Measurements from ENCODE around the gene MRPL23. TPM values are rescaled to one million over a fixed set of nuclear protein-coding genes. Genes with fewer than 3 reads are reported as not detected.

Gene MRPL23
- total and polyA plus RNA-seq, 9 of the 15 experiments (the other 6 are each of a cell fraction or from before 2014, with no cell fraction given), result 0.44 to 109 (median 37.4) TPM

DNA sequence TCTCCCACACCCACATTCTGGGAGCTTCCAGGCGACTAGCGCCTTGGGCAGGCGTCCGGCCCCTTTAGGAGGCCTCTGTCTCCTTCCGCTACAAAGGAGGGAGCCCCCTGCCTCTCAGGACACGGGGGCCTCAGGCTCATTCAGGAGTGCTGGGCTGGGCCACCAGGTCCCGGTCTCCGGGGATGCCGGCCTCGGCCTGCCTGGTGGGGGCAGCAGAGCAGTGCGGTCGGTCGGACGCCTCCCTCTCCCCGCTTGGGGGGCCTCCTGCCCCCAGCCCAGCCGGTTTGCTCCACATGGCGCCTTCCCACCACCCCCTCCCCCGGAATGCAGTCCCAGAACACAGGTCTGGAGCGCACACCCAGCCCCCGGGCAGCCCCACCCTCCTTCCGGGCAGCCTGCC is 21.9 kb downstream of the MRPL23 start:
- H2AFZ ChIP-seq (ENCODE audit: low read depth, low read length), result no peak overlapping the region
- CTCF ChIA-PET (ENCODE audit: low intra/inter-chr PET ratio), result interaction anchor here (1.0 to 2.2 kb wide), 3 partner anchors 29 to 33 kb away, joined by 3 to 9 read pairs (median 7); partner anchors contain the start of gene H19
- ATAC-seq, result peak; percentile 87
- no peak overlapping the region for H3K4me2 ChIP-seq (ENCODE audit: insufficient read depth, low read length)
- TF ChIP-seq ZNF77 (CRISPR knock-in tag; IDR thresholded peaks at IDR 0.05) (no peak), RBM22 (IDR thresholded peaks at IDR 0.05; ENCODE audit: low read depth, low read length, poor library complexity, severe bottlenecking) (no peak), RCOR1 (IDR thresholded peaks at IDR 0.05; ENCODE audit: borderline replicate concordance in 1 of 2, low read depth in 2 of 2, low read length in 2 of 2) (no peak), ZNF696 (CRISPR knock-in tag; conservative IDR thresholded peaks at IDR 0.05) (no peak), ZNF408 (CRISPR knock-in tag; IDR thresholded peaks at IDR 0.05; ENCODE audit: low read depth) (no peak), SMAD1 (IDR thresholded peaks at IDR 0.05; ENCODE audit: low read depth, low read length, partially characterized antibody) (no peak), MAFF (IDR thresholded peaks at IDR 0.05; ENCODE audit: low read length) (no peak), BMI1 (IDR thresholded peaks at IDR 0.05; ENCODE audit: low read length) (no peak), IFI16 (CRISPR knock-in tag; IDR thresholded peaks at IDR 0.05) (no peak), PTRF (tag; IDR thresholded peaks at IDR 0.05) (no peak), ARNT (IDR thresholded peaks at IDR 0.05) (no peak), L3MBTL2 (IDR thresholded peaks at IDR 0.05) (no peak), SRSF3 (IDR thresholded peaks at IDR 0.05; ENCODE audit: insufficient read depth, low read length) (no peak)
- TF ChIP-seq, protein P1, sequence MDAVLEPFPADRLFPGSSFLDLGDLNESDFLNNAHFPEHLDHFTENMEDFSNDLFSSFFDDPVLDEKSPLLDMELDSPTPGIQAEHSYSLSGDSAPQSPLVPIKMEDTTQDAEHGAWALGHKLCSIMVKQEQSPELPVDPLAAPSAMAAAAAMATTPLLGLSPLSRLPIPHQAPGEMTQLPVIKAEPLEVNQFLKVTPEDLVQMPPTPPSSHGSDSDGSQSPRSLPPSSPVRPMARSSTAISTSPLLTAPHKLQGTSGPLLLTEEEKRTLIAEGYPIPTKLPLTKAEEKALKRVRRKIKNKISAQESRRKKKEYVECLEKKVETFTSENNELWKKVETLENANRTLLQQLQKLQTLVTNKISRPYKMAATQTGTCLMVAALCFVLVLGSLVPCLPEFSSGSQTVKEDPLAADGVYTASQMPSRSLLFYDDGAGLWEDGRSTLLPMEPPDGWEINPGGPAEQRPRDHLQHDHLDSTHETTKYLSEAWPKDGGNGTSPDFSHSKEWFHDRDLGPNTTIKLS (IDR thresholded peaks at IDR 0.05; ENCODE audit: borderline replicate concordance, low read depth), result no peak
- TF ChIP-seq, protein P2, sequence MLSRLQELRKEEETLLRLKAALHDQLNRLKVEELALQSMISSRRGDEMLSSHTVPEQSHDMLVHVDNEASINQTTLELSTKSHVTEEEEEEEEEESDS (CRISPR knock-in tag; IDR thresholded peaks at IDR 0.05), result no peak
- TF ChIP-seq, protein P3, sequence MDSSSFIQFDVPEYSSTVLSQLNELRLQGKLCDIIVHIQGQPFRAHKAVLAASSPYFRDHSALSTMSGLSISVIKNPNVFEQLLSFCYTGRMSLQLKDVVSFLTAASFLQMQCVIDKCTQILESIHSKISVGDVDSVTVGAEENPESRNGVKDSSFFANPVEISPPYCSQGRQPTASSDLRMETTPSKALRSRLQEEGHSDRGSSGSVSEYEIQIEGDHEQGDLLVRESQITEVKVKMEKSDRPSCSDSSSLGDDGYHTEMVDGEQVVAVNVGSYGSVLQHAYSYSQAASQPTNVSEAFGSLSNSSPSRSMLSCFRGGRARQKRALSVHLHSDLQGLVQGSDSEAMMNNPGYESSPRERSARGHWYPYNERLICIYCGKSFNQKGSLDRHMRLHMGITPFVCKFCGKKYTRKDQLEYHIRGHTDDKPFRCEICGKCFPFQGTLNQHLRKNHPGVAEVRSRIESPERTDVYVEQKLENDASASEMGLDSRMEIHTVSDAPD (CRISPR knock-in tag; IDR thresholded peaks at IDR 0.05), result no peak
- TF ChIP-seq, protein P4, sequence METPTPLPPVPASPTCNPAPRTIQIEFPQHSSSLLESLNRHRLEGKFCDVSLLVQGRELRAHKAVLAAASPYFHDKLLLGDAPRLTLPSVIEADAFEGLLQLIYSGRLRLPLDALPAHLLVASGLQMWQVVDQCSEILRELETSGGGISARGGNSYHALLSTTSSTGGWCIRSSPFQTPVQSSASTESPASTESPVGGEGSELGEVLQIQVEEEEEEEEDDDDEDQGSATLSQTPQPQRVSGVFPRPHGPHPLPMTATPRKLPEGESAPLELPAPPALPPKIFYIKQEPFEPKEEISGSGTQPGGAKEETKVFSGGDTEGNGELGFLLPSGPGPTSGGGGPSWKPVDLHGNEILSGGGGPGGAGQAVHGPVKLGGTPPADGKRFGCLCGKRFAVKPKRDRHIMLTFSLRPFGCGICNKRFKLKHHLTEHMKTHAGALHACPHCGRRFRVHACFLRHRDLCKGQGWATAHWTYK (CRISPR knock-in tag; IDR thresholded peaks at IDR 0.05), result no peak
- H3K4me1 ChIP-seq (replicated peaks in 1 of 2; ENCODE audit: control insufficient read depth in 2 of 2, insufficient read depth in 2 of 2, low read length in 2 of 2), result no peaks in the 10 kb centered on the region
- H3K27ac ChIP-seq (ENCODE audit: extremely low read depth, low read depth, low read length), result no peak overlapping the region
- in situ Hi-C loops (cut with MboI), result no loop called here
- no peak overlapping the region for H3K4me3 ChIP-seq
- H3K9me3 ChIP-seq (replicated peaks; ENCODE audit: control insufficient read depth, insufficient read depth, low read depth, low read length), result no peaks in the 10 kb centered on the region
- H3K36me3 ChIP-seq (ENCODE audit: control insufficient read depth, insufficient read depth, low read length), result no peaks in the 10 kb centered on the region
- H3K9ac ChIP-seq (ENCODE audit: insufficient read depth in 1 of 2, low read depth in 2 of 2, low read length in 2 of 2), result no peak overlapping the region
- DNase-seq (ENCODE audit: extremely low read depth in 1 of 4, low spot score in 3 of 4), result no peak
- POLR2A ChIA-PET, result interaction anchor here (0.6 kb wide), 1 partner anchor 412 kb away, joined by 3 read pairs; no protein-coding TSS in a partner anchor
- no peaks in the 10 kb centered on the region for H3K9me1 ChIP-seq (ENCODE audit: control insufficient read depth, insufficient read depth, low read length)
- no TSS peak for BruUV-seq (replicated peaks)
- intact Hi-C loops (cut with micrococcal nuclease), result no loop called here
- H4K20me1 ChIP-seq (replicated peaks; ENCODE audit: control insufficient read depth, insufficient read depth, low read length), result no peaks in the 10 kb centered on the region
- FAIRE-seq, result no peak
- no peaks in the 10 kb centered on the region for H3K27me3 ChIP-seq (ENCODE audit: control insufficient read depth in 2 of 2, insufficient read depth in 2 of 2, low read length in 2 of 2)
- no CpG with 5 or more reads among the region's 21 CpGs for WGBS (ENCODE audit: insufficient coverage, low coverage, missing lambda C conversion rate)
- no peaks in the 10 kb centered on the region for H3K79me2 ChIP-seq (ENCODE audit: control insufficient read depth, insufficient read depth, low read length)

Measured in K562 (cell line).